ENCODE data around the gene SLAMF6. TPM values are rescaled to one million over a fixed set of nuclear protein-coding genes. Genes with fewer than 3 reads are reported as not detected.
A peak's percentile ranks its signal among the peaks of the same experiment; 100 is the strongest.
"Not testable (repeated sequence)": the region's sequence is repeated elsewhere in the genome, so short reads cannot be mapped to it uniquely, and the experiment has no call there.

The SLAMF6 gene
- total and polyA plus RNA-seq, 4 experiments from 2014 or later: 56.4 to 105 (median 78.0) TPM

- Mint-ChIP-seq H3K4me1 (peaks cover 46 to 67% (median 55%) of the 10 kb centered on the region in 4 donors), H3K4me3 (peak overlapping the region; percentile 36 to 90 (median 81)), H3K9me3 (peaks cover 0 to 16% (median 9%) of the 10 kb centered on the region in 8 donors), H3K36me3 (peaks cover 10 to 13% of the 10 kb centered on the region in 2 donors), H3K27me3 (no peaks in the 10 kb centered on the region), H3K27ac (peak overlapping the region; percentile 87 to 94 (median 92))
- DNase-seq: peak; percentile 72 to 83 (median 75)
- Histone ChIP-seq H3K36me3 (ENCODE audit: insufficient read depth, low read length) (no peaks in the 10 kb centered on the region), H3K27ac (ENCODE audit: low read depth, low read length) (peak overlapping the region; percentile 51), H3K9me3 (ENCODE audit: control insufficient read depth in 1 of 2, low read length in 2 of 2) (peaks cover 0 to 2% of the 10 kb centered on the region in 2 donors), H3K4me1 (ENCODE audit: insufficient read depth, low read length) (peaks cover 65% of the 10 kb centered on the region), H3K27me3 (ENCODE audit: insufficient read depth, low read length) (no peaks in the 10 kb centered on the region), H3K4me3 (ENCODE audit: low read length in 2 of 2) (peak overlapping the region in 1 of 2 donors; percentile 3)
- ChIA-PET POLR2A (ENCODE audit: partially characterized antibody) (interaction anchor here (0.6 to 6.6 kb wide), 37 partner anchors 10 to 228 kb away, joined by 3 to 92 read pairs (median 5); partner anchors contain the start of genes CD84 and SLAMF6), CTCF (ENCODE audit: partially characterized antibody) (interaction anchor here (0.8 to 8.5 kb wide), 20 partner anchors 9 to 135 kb away, joined by 3 to 133 read pairs (median 6); partner anchors contain the start of gene SLAMF6)
- intact Hi-C loops (cut with micrococcal nuclease): loop anchor here (1.0 to 5.0 kb wide), 6 partner anchors 17 to 137 kb away; partner anchors contain the start of gene SLAMF6
Observed at GRCh38 chr1:160539990-160540858, 17.2 kb upstream of the SLAMF6 start.

- DNase-seq: no peak
- H3K4me3 Mint-ChIP-seq: peak overlapping the region; percentile 36 to 90 (median 81)
- intact Hi-C loops (cut with micrococcal nuclease): no loop called here
- H3K27me3 Mint-ChIP-seq: no peaks in the 10 kb centered on the region
- Histone ChIP-seq H3K4me3 (ENCODE audit: low read length in 2 of 2) (peak overlapping the region in 1 of 2 donors; percentile 3), H3K27me3 (ENCODE audit: insufficient read depth, low read length) (no peaks in the 10 kb centered on the region), H3K4me1 (ENCODE audit: insufficient read depth, low read length) (peaks cover 60% of the 10 kb centered on the region), H3K36me3 (ENCODE audit: insufficient read depth, low read length) (no peaks in the 10 kb centered on the region), H3K9me3 (ENCODE audit: control insufficient read depth in 1 of 2, low read length in 2 of 2) (peaks cover 0 to 4% of the 10 kb centered on the region in 2 donors), H3K27ac (ENCODE audit: low read depth, low read length) (peak overlapping the region; percentile 51)
- peaks cover 0 to 22% (median 13%) of the 10 kb centered on the region in 8 donors for H3K9me3 Mint-ChIP-seq
- peaks cover 7 to 11% of the 10 kb centered on the region in 2 donors for H3K36me3 Mint-ChIP-seq
- ChIA-PET POLR2A (ENCODE audit: partially characterized antibody) (interaction anchor here (0.9 to 6.6 kb wide), 23 partner anchors 10 to 169 kb away, joined by 3 to 92 read pairs (median 6); partner anchors contain the start of genes CD84 and SLAMF6), CTCF (ENCODE audit: partially characterized antibody) (interaction anchor here (0.9 to 8.5 kb wide), 13 partner anchors 13 to 135 kb away, joined by 3 to 133 read pairs (median 8); partner anchors contain the start of gene SLAMF6)
- peak overlapping the region; percentile 87 to 94 (median 92) for H3K27ac Mint-ChIP-seq
- peaks cover 40 to 61% (median 50%) of the 10 kb centered on the region in 4 donors for H3K4me1 Mint-ChIP-seq
Observed at GRCh38 chr1:160539684-160539989, 16.6 kb upstream of the SLAMF6 start.

GRCh38 chr1:160538985-160539651 lies 16.1 kb upstream of the SLAMF6 start:
- ChIA-PET POLR2A (ENCODE audit: partially characterized antibody) (interaction anchor here (0.7 to 6.6 kb wide), 16 partner anchors 10 to 223 kb away, joined by 3 to 92 read pairs (median 8); partner anchors contain the start of genes CD84 and SLAMF6), CTCF (ENCODE audit: partially characterized antibody) (interaction anchor here (0.9 to 8.5 kb wide), 11 partner anchors 9 to 110 kb away, joined by 3 to 133 read pairs (median 9); partner anchors contain the start of gene SLAMF6)
- peaks cover 7 to 11% of the 10 kb centered on the region in 2 donors for H3K36me3 Mint-ChIP-seq
- intact Hi-C loops (cut with micrococcal nuclease): no loop called here
- Histone ChIP-seq H3K4me3 (ENCODE audit: low read length in 2 of 2) (no peak overlapping the region), H3K27ac (ENCODE audit: low read depth, low read length) (peak overlapping the region; percentile 51), H3K9me3 (ENCODE audit: control insufficient read depth in 1 of 2, low read length in 2 of 2) (peaks cover 0 to 4% of the 10 kb centered on the region in 2 donors), H3K27me3 (ENCODE audit: insufficient read depth, low read length) (no peaks in the 10 kb centered on the region), H3K4me1 (ENCODE audit: insufficient read depth, low read length) (peaks cover 54% of the 10 kb centered on the region), H3K36me3 (ENCODE audit: insufficient read depth, low read length) (no peaks in the 10 kb centered on the region)
- H3K4me1 Mint-ChIP-seq: peaks cover 39 to 56% (median 47%) of the 10 kb centered on the region in 4 donors
- peak overlapping the region in 6 of 8 donors; percentile 36 to 82 (median 69) for H3K4me3 Mint-ChIP-seq
- peak overlapping the region; percentile 61 to 93 (median 91) for H3K27ac Mint-ChIP-seq
- H3K27me3 Mint-ChIP-seq: no peaks in the 10 kb centered on the region
- H3K9me3 Mint-ChIP-seq: peaks cover 0 to 26% (median 15%) of the 10 kb centered on the region in 8 donors
- no peak for DNase-seq

- Histone ChIP-seq H3K4me1 (ENCODE audit: insufficient read depth, low read length) (peaks cover 49% of the 10 kb centered on the region), H3K4me3 (ENCODE audit: low read length in 2 of 2) (no peak overlapping the region), H3K27me3 (ENCODE audit: insufficient read depth, low read length) (no peaks in the 10 kb centered on the region), H3K9me3 (ENCODE audit: control insufficient read depth in 1 of 2, low read length in 2 of 2) (peaks cover 0 to 4% of the 10 kb centered on the region in 2 donors), H3K27ac (ENCODE audit: low read depth, low read length) (no peak overlapping the region), H3K36me3 (ENCODE audit: insufficient read depth, low read length) (no peaks in the 10 kb centered on the region)
- ChIA-PET POLR2A (ENCODE audit: partially characterized antibody) (interaction anchor here (1.4 to 4.2 kb wide), 3 partner anchors 15 to 110 kb away, joined by 3 to 46 read pairs (median 4); partner anchors contain the start of gene SLAMF6), CTCF (ENCODE audit: partially characterized antibody) (interaction anchor here (1.2 kb wide), 1 partner anchor 8 kb away, joined by 3 read pairs; no protein-coding TSS in a partner anchor)
- no peak overlapping the region for H3K27ac Mint-ChIP-seq
- H3K36me3 Mint-ChIP-seq: peaks cover 7 to 11% of the 10 kb centered on the region in 2 donors
- peaks cover 35 to 50% (median 41%) of the 10 kb centered on the region in 4 donors for H3K4me1 Mint-ChIP-seq
- no peaks in the 10 kb centered on the region for H3K27me3 Mint-ChIP-seq
- peaks cover 0 to 31% (median 17%) of the 10 kb centered on the region in 8 donors for H3K9me3 Mint-ChIP-seq
- H3K4me3 Mint-ChIP-seq: no peak overlapping the region
- no peak for DNase-seq
- intact Hi-C loops (cut with micrococcal nuclease): no loop called here
Observed at GRCh38 chr1:160537714-160538665, 14.9 kb upstream of the SLAMF6 start.

- H3K4me3 ChIP-seq (ENCODE audit: low read length in 2 of 2): no peak overlapping the region
- intact Hi-C loops (cut with micrococcal nuclease): no loop called here
- no peaks in the 10 kb centered on the region for H3K36me3 ChIP-seq (ENCODE audit: insufficient read depth, low read length)
- no peaks in the 10 kb centered on the region for H3K27me3 ChIP-seq (ENCODE audit: insufficient read depth, low read length)
- ChIA-PET POLR2A (ENCODE audit: partially characterized antibody) (interaction anchor here (0.8 to 1.0 kb wide), 3 partner anchors 12 to 149 kb away, joined by 3 to 4 read pairs (median 3); partner anchors contain the start of gene SLAMF6), CTCF (ENCODE audit: partially characterized antibody) (interaction anchor here (0.6 to 1.9 kb wide), 5 partner anchors 9 to 128 kb away, joined by 3 to 7 read pairs (median 3); partner anchors contain the start of gene SLAMF6)
- Mint-ChIP-seq H3K36me3 (peaks cover 7 to 11% of the 10 kb centered on the region in 2 donors), H3K9me3 (peaks cover 0 to 36% (median 16%) of the 10 kb centered on the region in 8 donors), H3K4me3 (peak overlapping the region in 1 of 8 donors; percentile 54), H3K27me3 (no peaks in the 10 kb centered on the region), H3K27ac (no peak overlapping the region), H3K4me1 (peaks cover 14 to 28% (median 19%) of the 10 kb centered on the region in 4 donors)
- H3K4me1 ChIP-seq (ENCODE audit: insufficient read depth, low read length): peaks cover 25% of the 10 kb centered on the region
- DNase-seq: no peak
- H3K27ac ChIP-seq (ENCODE audit: low read depth, low read length): no peak overlapping the region
- H3K9me3 ChIP-seq (ENCODE audit: control insufficient read depth in 1 of 2, low read length in 2 of 2): peaks cover 0 to 4% of the 10 kb centered on the region in 2 donors
Observed at GRCh38 chr1:160534823-160535605, 12.0 kb upstream of the SLAMF6 start.

- Mint-ChIP-seq H3K4me1 (peaks cover 9 to 22% (median 18%) of the 10 kb centered on the region in 4 donors), H3K36me3 (peaks cover 8 to 23% of the 10 kb centered on the region in 2 donors), H3K9me3 (peaks cover 0 to 48% (median 29%) of the 10 kb centered on the region in 8 donors)
- H3K27ac ChIP-seq (ENCODE audit: low read depth, low read length); H3K4me3 Mint-ChIP-seq; CTCF ChIA-PET (ENCODE audit: partially characterized antibody); H3K4me3 ChIP-seq (ENCODE audit: low read length in 2 of 2); H3K27me3 Mint-ChIP-seq; H3K27ac Mint-ChIP-seq; H3K27me3 ChIP-seq (ENCODE audit: insufficient read depth, low read length); H3K36me3 ChIP-seq (ENCODE audit: insufficient read depth, low read length); POLR2A ChIA-PET (ENCODE audit: partially characterized antibody); DNase-seq; H3K9me3 ChIP-seq (ENCODE audit: control insufficient read depth in 1 of 2, low read length in 2 of 2); intact Hi-C loops (cut with micrococcal nuclease): not testable (repeated sequence)
- peaks cover 12% of the 10 kb centered on the region for H3K4me1 ChIP-seq (ENCODE audit: insufficient read depth, low read length)
Observed at GRCh38 chr1:160532557-160532813, 9.4 kb upstream of the SLAMF6 start.
